Spinal cord (tissue), 10 donors: ENCODE data around the gene HOXD12. TPM values are rescaled to one million over a fixed set of nuclear protein-coding genes. Genes with fewer than 3 reads are reported as not detected.

Experiments used
- DNase-seq, 6 donors: peaks; one replicate each; pipeline versions ENCODE4 v3.0.0 to v3.0.0-alpha.2; 2013 to 2015; ENCODE audit warnings: low spot score in 6 of 6, low read depth in 4 of 6
- H3K27ac ChIP-seq: one replicate; pipeline ENCODE4 v1.5.1; 2013; ENCODE audit warnings: low read depth, low read length, control low read depth
- H3K27me3 ChIP-seq: one replicate; pipeline ENCODE4 v1.6.1; 2013; ENCODE audit warnings: low read length; ENCODE audit not compliant: control insufficient read depth, insufficient read depth
- H3K36me3 ChIP-seq: one replicate; pipeline ENCODE4 v1.6.1; 2013; ENCODE audit warnings: low read length; ENCODE audit not compliant: control insufficient read depth, insufficient read depth
- H3K4me1 ChIP-seq: one replicate; pipeline ENCODE4 v1.6.1; 2013; ENCODE audit warnings: low read length; ENCODE audit not compliant: control insufficient read depth, insufficient read depth
- H3K4me3 ChIP-seq: one replicate; pipeline ENCODE4 v1.5.1; 2013; ENCODE audit warnings: low read depth, low read length, control low read depth
- H3K9me3 ChIP-seq: one replicate; pipeline ENCODE4 v1.6.1; 2013; ENCODE audit warnings: low read length; ENCODE audit not compliant: control insufficient read depth, insufficient read depth
- WGBS: methylation state at CpG from one replicate; pipeline ENCODE4 v1.1.5; 2013; ENCODE audit warnings: missing lambda C conversion rate; ENCODE audit not compliant: insufficient coverage; 5-methylcytosine and 5-hydroxymethylcytosine counted together
- polyA plus RNA-seq, 2 donors: library from polyadenylated mRNA; unstranded; fragments of 120-200 nt; gene quantifications; one replicate each; pipeline ENCODE4 v1.2.1, GENCODE V29; 2013; ENCODE audit not compliant: insufficient read length in 2 of 2
- total RNA-seq, 2 donors: library from RNA; depleted of rRNA in 1 of 2; stranded (reverse); fragments of 120-200 nt in 1 of 2; fragments of >200 nt in 1 of 2; gene quantifications; one replicate each; pipeline versions ENCODE4 v1.2.3 to v1.2.4, GENCODE V29; 2013 to 2014
- donor health status: healthy.

HOXD12 gene
- total and polyA plus RNA-seq, 4 donors, result not detected

DNA sequence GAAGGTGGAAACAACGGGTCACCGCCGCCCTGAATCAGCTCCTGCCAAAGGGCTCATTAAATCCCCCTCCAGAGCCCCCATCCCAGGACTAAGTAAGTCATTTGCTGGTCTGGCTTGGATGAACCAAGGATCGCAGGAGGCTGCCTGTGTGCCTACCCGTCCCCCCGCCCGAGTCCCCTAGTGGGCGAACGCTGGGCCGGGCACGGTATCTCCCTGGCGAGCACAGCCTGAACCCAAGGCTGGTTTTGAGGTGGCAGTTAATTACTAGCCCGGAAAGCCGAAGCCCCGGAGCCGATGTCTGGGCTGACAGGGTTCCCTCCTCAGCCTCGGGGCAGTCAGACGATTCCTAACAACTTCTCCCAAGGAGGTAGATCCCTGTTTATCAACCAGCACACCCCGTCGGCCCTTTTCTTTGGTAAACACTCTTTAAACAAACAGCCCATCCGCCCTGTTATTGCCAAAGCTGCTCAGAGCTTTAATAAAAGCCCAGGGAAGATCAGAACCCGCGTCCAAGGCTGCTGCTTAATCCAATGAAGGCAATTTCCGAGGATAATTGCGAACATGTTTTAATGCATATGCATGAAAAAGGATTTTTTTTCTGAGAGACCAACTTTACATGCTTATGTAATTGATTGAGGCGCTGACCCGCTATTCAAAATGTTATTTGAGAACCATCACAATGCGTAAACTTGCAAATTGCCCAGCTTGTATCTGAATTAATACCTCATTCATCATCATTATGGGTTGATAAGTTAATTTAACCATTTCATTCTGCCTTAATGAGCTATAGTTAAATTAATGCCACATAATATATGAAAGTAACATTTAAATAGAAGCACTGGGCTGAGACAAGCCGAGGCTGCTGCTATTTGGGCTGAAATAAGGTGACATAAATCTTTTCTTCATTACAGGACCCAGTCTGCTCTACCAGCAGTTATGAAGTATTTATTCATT, 26.4 kb upstream of the HOXD12 start:
- H3K4me1 ChIP-seq, result peaks cover 13% of the 10 kb centered on the region
- 2% methylated on average over 18 of the region's 29 CpGs for WGBS
- H3K36me3 ChIP-seq, result no peaks in the 10 kb centered on the region
- DNase-seq, result peak in 2 of 6 donors; percentile 31 to 54
- no peak overlapping the region for H3K27ac ChIP-seq
- peaks cover 98% of the 10 kb centered on the region for H3K27me3 ChIP-seq
- H3K4me3 ChIP-seq, result no peak overlapping the region
- H3K9me3 ChIP-seq, result no peaks in the 10 kb centered on the region

DNA sequence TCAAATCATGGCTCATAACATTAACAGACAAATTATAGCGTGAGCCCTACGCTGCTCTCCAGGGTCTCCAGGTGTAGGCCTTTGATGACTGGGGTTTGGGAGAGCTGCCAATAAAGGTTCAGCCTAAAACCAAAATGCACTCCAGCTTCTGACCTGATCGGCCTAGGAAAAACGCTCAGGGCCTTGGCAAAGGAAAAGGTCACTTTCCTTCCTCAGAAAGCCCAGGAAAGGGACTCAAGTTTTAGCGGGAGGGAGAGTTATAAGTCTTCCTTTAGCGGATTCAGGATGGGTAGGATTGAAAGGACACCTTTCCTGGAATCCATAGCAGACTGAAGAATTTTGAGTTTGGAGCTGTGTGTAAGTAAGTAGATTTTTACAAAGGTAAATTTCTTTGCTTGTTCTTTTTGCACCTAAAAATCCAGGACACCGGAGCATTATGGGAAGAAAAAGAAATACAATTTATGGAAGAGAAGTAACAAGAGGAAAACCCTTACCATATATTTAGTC, 24.6 kb upstream of the HOXD12 start:
- Histone ChIP-seq H3K36me3 (no peaks in the 10 kb centered on the region), H3K27me3 (peaks cover 98% of the 10 kb centered on the region), H3K4me1 (peaks cover 18% of the 10 kb centered on the region), H3K27ac (no peak overlapping the region), H3K4me3 (no peak overlapping the region), H3K9me3 (no peaks in the 10 kb centered on the region)
- WGBS, result 0% methylated on average over 4 of the region's 7 CpGs
- peak in 1 of 6 donors; percentile 11 for DNase-seq

DNA sequence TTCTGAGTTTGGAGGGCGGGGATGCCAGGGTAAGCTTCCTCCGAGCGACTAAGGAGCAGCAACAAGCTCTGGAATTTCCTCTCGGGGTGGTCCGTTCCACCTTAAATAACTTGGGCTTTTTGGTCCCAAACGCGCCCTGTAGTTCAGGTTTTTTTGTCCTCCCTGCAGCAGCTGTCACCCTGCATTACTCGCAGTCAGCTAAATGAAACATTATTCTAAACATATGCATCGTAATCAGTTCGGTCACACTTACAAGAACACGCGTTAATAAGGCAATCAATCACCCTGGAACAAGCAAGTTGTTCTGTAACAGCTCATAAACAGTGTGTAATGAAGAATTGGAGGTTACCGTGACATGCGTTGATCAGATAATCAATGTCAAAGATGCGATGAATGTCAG, 24.1 kb upstream of the HOXD12 start:
- Histone ChIP-seq H3K4me3 (no peak overlapping the region), H3K27me3 (peaks cover 97% of the 10 kb centered on the region), H3K4me1 (peaks cover 21% of the 10 kb centered on the region), H3K9me3 (no peaks in the 10 kb centered on the region), H3K36me3 (no peaks in the 10 kb centered on the region), H3K27ac (no peak overlapping the region)
- WGBS, result 3% methylated on average over 8 of the region's 15 CpGs
- peak in 2 of 6 donors; percentile 61 to 72 for DNase-seq

DNA sequence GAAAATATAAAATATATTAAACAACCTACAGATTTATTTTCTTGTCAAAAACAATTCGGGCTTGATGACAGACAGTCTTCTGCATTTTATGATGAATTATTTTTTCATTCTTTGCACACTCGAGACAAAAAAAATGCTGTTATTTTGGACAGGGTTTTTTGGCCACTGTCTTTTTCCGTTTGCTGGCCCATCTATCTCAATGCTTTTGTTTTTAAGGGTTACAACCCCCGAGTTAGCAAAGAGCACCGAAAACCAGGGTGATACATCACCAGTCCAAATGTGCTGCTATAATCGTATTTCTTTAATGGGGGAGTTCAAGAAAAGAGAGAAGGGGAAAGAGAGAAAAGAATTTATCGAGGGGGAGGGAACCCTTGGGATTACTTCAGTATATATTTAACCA, 23.5 kb upstream of the HOXD12 start:
- H3K36me3 ChIP-seq, result no peaks in the 10 kb centered on the region
- no peak overlapping the region for H3K4me3 ChIP-seq
- H3K9me3 ChIP-seq, result no peaks in the 10 kb centered on the region
- peaks cover 26% of the 10 kb centered on the region for H3K4me1 ChIP-seq
- H3K27ac ChIP-seq, result no peak overlapping the region
- H3K27me3 ChIP-seq, result peaks cover 97% of the 10 kb centered on the region
- DNase-seq, result peak in 2 of 6 donors; percentile 22 to 33
- WGBS, result no CpG with 5 or more reads among the region's 7 CpGs

GRCh38 chr2:176076796-176077195, 22.8 kb upstream of the HOXD12 start:
- Histone ChIP-seq H3K27me3 (peaks cover 97% of the 10 kb centered on the region), H3K27ac (no peak overlapping the region), H3K9me3 (no peaks in the 10 kb centered on the region), H3K36me3 (no peaks in the 10 kb centered on the region), H3K4me1 (peaks cover 23% of the 10 kb centered on the region), H3K4me3 (no peak overlapping the region)
- no CpG with 5 or more reads among the region's 2 CpGs for WGBS
- DNase-seq, result peak in 2 of 6 donors; percentile 45 to 58

- H3K36me3 ChIP-seq, result no peaks in the 10 kb centered on the region
- no peak overlapping the region for H3K4me3 ChIP-seq
- 0% methylated on average over 7 of the region's 25 CpGs for WGBS
- H3K27ac ChIP-seq, result no peak overlapping the region
- peak in 2 of 6 donors; percentile 47 to 61 for DNase-seq
- H3K9me3 ChIP-seq, result no peaks in the 10 kb centered on the region
- H3K4me1 ChIP-seq, result peaks cover 37% of the 10 kb centered on the region
- H3K27me3 ChIP-seq, result peaks cover 97% of the 10 kb centered on the region
Measured at GRCh38 chr2:176078541-176079284, 20.9 kb upstream of the HOXD12 start.

DNA sequence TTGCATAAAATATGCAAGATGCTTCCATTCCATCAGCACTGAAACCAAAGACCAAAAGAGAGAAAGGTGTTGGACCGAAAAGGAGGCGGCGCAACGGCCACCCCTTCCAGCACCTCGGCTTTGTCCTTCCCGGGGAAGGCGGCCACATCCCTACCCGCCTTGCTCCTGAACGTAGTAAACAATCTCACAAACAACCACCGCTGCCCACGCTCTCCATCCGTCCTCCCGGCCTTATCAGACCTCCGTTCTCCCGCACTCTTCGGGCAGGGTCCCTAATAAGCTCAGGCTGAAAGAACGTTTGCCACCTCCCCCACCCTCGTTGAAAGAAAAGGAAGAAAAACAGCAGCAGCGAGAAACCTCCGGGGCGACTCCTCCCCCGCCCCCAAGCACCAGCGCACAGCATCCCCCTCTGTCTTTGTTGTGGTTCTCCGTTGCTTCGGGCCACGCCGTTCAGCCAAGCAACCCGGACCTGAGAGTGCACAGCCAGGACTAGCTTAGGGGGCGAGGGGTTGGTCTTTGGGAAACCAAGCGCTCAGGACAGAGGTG, 20.2 kb upstream of the HOXD12 start:
- Histone ChIP-seq H3K9me3 (no peaks in the 10 kb centered on the region), H3K4me3 (no peak overlapping the region), H3K27ac (no peak overlapping the region), H3K4me1 (peaks cover 37% of the 10 kb centered on the region), H3K27me3 (peaks cover 97% of the 10 kb centered on the region), H3K36me3 (no peaks in the 10 kb centered on the region)
- DNase-seq, result peak in 2 of 6 donors; percentile 31 to 38
- WGBS, result under 1% methylated on average over 22 of the region's 30 CpGs

- DNase-seq, result peak in 2 of 6 donors; percentile 58 to 61
- Histone ChIP-seq H3K36me3 (no peaks in the 10 kb centered on the region), H3K27me3 (peaks cover 97% of the 10 kb centered on the region), H3K4me3 (no peak overlapping the region), H3K4me1 (peaks cover 43% of the 10 kb centered on the region), H3K27ac (no peak overlapping the region), H3K9me3 (no peaks in the 10 kb centered on the region)
- WGBS, result under 1% methylated on average over 75 of the region's 86 CpGs
Measured at GRCh38 chr2:176079831-176080539, 19.6 kb upstream of the HOXD12 start.
